Ectodermal cell (in vitro differentiated cells): ENCODE results near the gene MUC7. TPM values are rescaled to one million over a fixed set of nuclear protein-coding genes. Genes with fewer than 3 reads are reported as not detected.

Source experiments
- H3K27ac ChIP-seq: 2 replicates; pipeline ENCODE4 v1.7.0; 2013; ENCODE audit warnings: mild to moderate bottlenecking, low read depth, low read length; ENCODE audit not compliant: insufficient read depth, poor library complexity, severe bottlenecking
- H3K27me3 ChIP-seq: 2 replicates; pipeline ENCODE4 v1.7.0; 2013; ENCODE audit warnings: mild to moderate bottlenecking, low read length; ENCODE audit not compliant: insufficient read depth, control insufficient read depth, poor library complexity, severe bottlenecking
- H3K36me3 ChIP-seq: one replicate; pipeline ENCODE4 v1.7.0; 2013; ENCODE audit warnings: low read length; ENCODE audit not compliant: control insufficient read depth, insufficient read depth
- H3K4me1 ChIP-seq: one replicate; pipeline ENCODE4 v1.7.0; 2013; ENCODE audit warnings: low read length; ENCODE audit not compliant: control insufficient read depth, insufficient read depth
- H3K4me3 ChIP-seq: 2 replicates; pipeline ENCODE4 v1.7.0; 2013; ENCODE audit warnings: low read depth, low read length, control low read depth; ENCODE audit not compliant: insufficient read depth
- H3K9me3 ChIP-seq: 2 replicates; pipeline ENCODE4 v1.7.0; 2013; ENCODE audit warnings: mild to moderate bottlenecking, low read length, moderate library complexity; ENCODE audit not compliant: control insufficient read depth
- WGBS, 2 experiments: methylation state at CpG; one replicate each; pipeline ENCODE4 v1.1.7; 2013; ENCODE audit warnings: missing lambda C conversion rate in 2 of 2; 5-methylcytosine and 5-hydroxymethylcytosine counted together
- polyA plus RNA-seq, 4 experiments: library from polyadenylated mRNA; stranded (reverse); fragments of 50-300 nt; gene quantifications; one replicate each; pipeline ENCODE4 v1.2.3, GENCODE V29; 2013

The MUC7 gene
- polyA plus RNA-seq (2013, experiment 1 of 4), result not detected
- not detected for polyA plus RNA-seq (2013, experiment 2 of 4)
- not detected for polyA plus RNA-seq (2013, experiment 3 of 4)
- not detected for polyA plus RNA-seq (2013, experiment 4 of 4)

- no peaks in the 10 kb centered on the region for H3K9me3 ChIP-seq
- 86 to 91% methylated on average over 4 of the region's 4 CpGs for WGBS, 2 experiments
- no peaks in the 10 kb centered on the region for H3K36me3 ChIP-seq
- no peaks in the 10 kb centered on the region for H3K27me3 ChIP-seq
- no peaks in the 10 kb centered on the region for H3K4me1 ChIP-seq
- H3K27ac ChIP-seq, result no peak within 1 kb of the TSS
- no peak within 1 kb of the TSS for H3K4me3 ChIP-seq
These were observed at the start of gene MUC7 for GRCh38 chr4:70471897-70472296. Gene MUC7, plus strand, starts transcription at chr4:70472197. Its CDS starts 1,825 bp downstream, at chr4:70474022.

- H3K4me1 ChIP-seq, result no peaks in the 10 kb centered on the region
- no peak overlapping the region for H3K27ac ChIP-seq
- no peaks in the 10 kb centered on the region for H3K27me3 ChIP-seq
- 94 to 100% methylated on average over 1 of the region's 1 CpG for WGBS, 2 experiments
- H3K4me3 ChIP-seq, result no peak overlapping the region
- H3K36me3 ChIP-seq, result no peaks in the 10 kb centered on the region
- H3K9me3 ChIP-seq, result peaks cover 3% of the 10 kb centered on the region
These were observed 46.7 kb upstream of the MUC7 start for GRCh38 chr4:70425306-70425705.

GRCh38 chr4:70426789-70427188 is 45.2 kb upstream of the MUC7 start:
- peaks cover 3% of the 10 kb centered on the region for H3K9me3 ChIP-seq
- H3K4me3 ChIP-seq, result no peak overlapping the region
- no peak overlapping the region for H3K27ac ChIP-seq
- no peaks in the 10 kb centered on the region for H3K27me3 ChIP-seq
- H3K4me1 ChIP-seq, result no peaks in the 10 kb centered on the region
- H3K36me3 ChIP-seq, result no peaks in the 10 kb centered on the region

- H3K4me3 ChIP-seq, result no peak overlapping the region
- no peaks in the 10 kb centered on the region for H3K9me3 ChIP-seq
- H3K27me3 ChIP-seq, result no peaks in the 10 kb centered on the region
- H3K27ac ChIP-seq, result no peak overlapping the region
- 51% methylated on average over 7 of the region's 7 CpGs for WGBS, 2 experiments
- no peaks in the 10 kb centered on the region for H3K36me3 ChIP-seq
- H3K4me1 ChIP-seq, result no peaks in the 10 kb centered on the region
These were observed 34.8 kb upstream of the MUC7 start for GRCh38 chr4:70437197-70437596.

GRCh38 chr4:70442474-70442873 is 29.5 kb upstream of the MUC7 start:
- Histone ChIP-seq H3K36me3 (no peaks in the 10 kb centered on the region), H3K9me3 (no peaks in the 10 kb centered on the region), H3K27me3 (no peaks in the 10 kb centered on the region), H3K4me1 (no peaks in the 10 kb centered on the region), H3K27ac (no peak overlapping the region), H3K4me3 (no peak overlapping the region)

- H3K27ac ChIP-seq, result no peak overlapping the region
- H3K4me3 ChIP-seq, result no peak overlapping the region
- 92 to 94% methylated on average over 5 of the region's 5 CpGs for WGBS, 2 experiments
- no peaks in the 10 kb centered on the region for H3K4me1 ChIP-seq
- no peaks in the 10 kb centered on the region for H3K36me3 ChIP-seq
- no peaks in the 10 kb centered on the region for H3K9me3 ChIP-seq
- no peaks in the 10 kb centered on the region for H3K27me3 ChIP-seq
These were observed 28.7 kb upstream of the MUC7 start for GRCh38 chr4:70443329-70443728.

GRCh38 chr4:70449220-70449619 is 22.8 kb upstream of the MUC7 start:
- Histone ChIP-seq H3K4me1 (no peaks in the 10 kb centered on the region), H3K9me3 (no peaks in the 10 kb centered on the region)
- WGBS, 2 experiments, result 94% methylated on average over 3 of the region's 3 CpGs

GRCh38 chr4:70452946-70453345 is 19.1 kb upstream of the MUC7 start:
- H3K27me3 ChIP-seq, result no peaks in the 10 kb centered on the region
- H3K4me1 ChIP-seq, result no peaks in the 10 kb centered on the region
- H3K27ac ChIP-seq, result no peak overlapping the region
- H3K4me3 ChIP-seq, result no peak overlapping the region
- no peaks in the 10 kb centered on the region for H3K9me3 ChIP-seq
- WGBS, 2 experiments, result 43 to 50% methylated on average over 1 of the region's 1 CpG
- no peaks in the 10 kb centered on the region for H3K36me3 ChIP-seq

More at GRCh38 chr4:70449220-70449619, 22.8 kb upstream of the MUC7 start:
- Histone ChIP-seq H3K4me3 (no peak overlapping the region), H3K27ac (no peak overlapping the region), H3K36me3 (no peaks in the 10 kb centered on the region), H3K27me3 (no peaks in the 10 kb centered on the region)

- no peak overlapping the region for H3K27ac ChIP-seq
- no peaks in the 10 kb centered on the region for H3K9me3 ChIP-seq
- no peak overlapping the region for H3K4me3 ChIP-seq
- 20 to 77% methylated on average over 1 to 2 of the region's 2 CpGs for WGBS, 2 experiments
- no peaks in the 10 kb centered on the region for H3K27me3 ChIP-seq
- H3K4me1 ChIP-seq, result no peaks in the 10 kb centered on the region
- no peaks in the 10 kb centered on the region for H3K36me3 ChIP-seq
These were observed 8.7 kb upstream of the MUC7 start for GRCh38 chr4:70463335-70463734.

GRCh38 chr4:70473679-70474078 is 1.7 kb downstream of the MUC7 start:
- H3K9me3 ChIP-seq, result no peaks in the 10 kb centered on the region
- H3K27me3 ChIP-seq, result no peaks in the 10 kb centered on the region
- H3K4me1 ChIP-seq, result no peaks in the 10 kb centered on the region
- 91 to 94% methylated on average over 4 of the region's 4 CpGs for WGBS, 2 experiments
- no peaks in the 10 kb centered on the region for H3K36me3 ChIP-seq
- no peak overlapping the region for H3K4me3 ChIP-seq
- H3K27ac ChIP-seq, result no peak overlapping the region

GRCh38 chr4:70488748-70489147 is 16.8 kb downstream of the MUC7 start:
- 91 to 100% methylated on average over 3 of the region's 3 CpGs for WGBS, 2 experiments
- Histone ChIP-seq H3K36me3 (no peaks in the 10 kb centered on the region), H3K9me3 (no peaks in the 10 kb centered on the region), H3K27ac (no peak overlapping the region), H3K27me3 (no peaks in the 10 kb centered on the region), H3K4me1 (no peaks in the 10 kb centered on the region), H3K4me3 (no peak overlapping the region)
